ENCODE measurements around the gene HOXA5. TPM values are rescaled to one million over a fixed set of nuclear protein-coding genes. Genes with fewer than 3 reads are reported as not detected.
A peak's percentile ranks its signal among the peaks of the same experiment; 100 is the strongest.

The HOXA5 gene
- total and polyA plus RNA-seq, 2 donors (not counting 1 experiment from before 2014, with no cell fraction given) = 18.3 to 35.6 TPM

DNA sequence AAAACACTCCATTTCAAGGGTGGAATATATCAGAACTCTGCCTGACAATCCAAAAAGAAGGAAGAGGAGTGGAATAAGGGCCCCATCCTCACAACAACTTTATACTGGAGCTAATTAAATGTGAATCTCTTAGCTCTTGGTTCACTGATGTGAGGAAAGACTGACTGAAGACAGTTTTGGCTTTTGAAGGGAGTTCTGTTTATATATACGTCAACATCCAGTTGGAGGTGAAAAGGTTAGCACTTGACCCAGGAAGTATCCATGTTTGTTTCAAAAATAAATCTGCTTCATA lies 50.7 kb downstream of the HOXA5 start:
- H3K27ac ChIP-seq (ENCODE audit: insufficient read depth, low read length) = no peak overlapping the region

DNA sequence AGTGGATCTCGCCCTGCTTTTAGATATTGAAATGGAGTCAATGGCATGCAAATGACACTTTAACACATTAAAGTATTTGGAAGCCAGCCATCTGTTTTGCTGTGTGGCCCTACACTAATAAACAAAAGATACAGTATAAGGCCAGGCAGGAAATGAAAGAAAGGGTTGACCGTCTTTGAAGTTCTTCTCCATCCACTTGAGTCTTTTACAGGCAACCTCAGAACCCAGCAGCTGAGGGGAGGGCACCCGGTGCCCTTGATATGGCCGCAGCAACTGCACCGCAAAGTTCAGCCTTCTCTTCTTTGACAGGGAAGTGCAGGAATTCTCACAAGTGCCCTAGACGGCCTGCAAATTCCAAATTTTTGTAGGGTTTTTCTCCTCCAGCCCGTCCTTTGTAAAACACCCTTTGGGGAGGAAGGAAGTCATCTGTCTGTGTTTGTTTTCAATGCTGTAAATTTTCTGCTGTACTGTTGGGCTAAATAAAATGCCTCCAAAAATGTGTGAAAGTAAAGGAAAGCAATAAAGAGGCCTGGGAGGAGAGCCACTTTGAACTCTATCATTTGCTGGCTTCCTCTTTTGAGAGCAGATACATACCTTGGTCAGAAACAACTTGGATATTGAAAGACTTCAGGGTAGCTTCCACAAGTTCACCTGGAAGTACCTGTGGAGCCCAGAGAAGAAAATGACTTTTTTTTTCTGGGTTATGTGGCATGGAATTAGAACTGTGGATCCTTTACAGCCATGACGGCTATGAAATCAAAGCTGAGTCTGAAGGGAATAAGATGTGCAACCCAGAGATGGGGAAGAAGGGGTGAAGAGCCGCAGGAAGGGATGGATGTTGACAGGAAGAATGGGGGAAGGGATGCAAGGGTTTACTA lies 51.3 kb downstream of the HOXA5 start:
- H3K27ac ChIP-seq (ENCODE audit: insufficient read depth, low read length) = no peak overlapping the region
- no peak overlapping the region for H3K4me2 ChIP-seq (ENCODE audit: extremely low read depth, insufficient read depth, low read length)
- no peaks in the 10 kb centered on the region for H3K36me3 ChIP-seq (ENCODE audit: control insufficient read depth, insufficient read depth, low read length)
- H3K9ac ChIP-seq (ENCODE audit: insufficient read depth, low read length) = no peak overlapping the region
- TF ChIP-seq EZH2 (IDR thresholded peaks at IDR 0.05; ENCODE audit: low read length, missing control alignments) = no peak
- TF ChIP-seq, protein P1, sequence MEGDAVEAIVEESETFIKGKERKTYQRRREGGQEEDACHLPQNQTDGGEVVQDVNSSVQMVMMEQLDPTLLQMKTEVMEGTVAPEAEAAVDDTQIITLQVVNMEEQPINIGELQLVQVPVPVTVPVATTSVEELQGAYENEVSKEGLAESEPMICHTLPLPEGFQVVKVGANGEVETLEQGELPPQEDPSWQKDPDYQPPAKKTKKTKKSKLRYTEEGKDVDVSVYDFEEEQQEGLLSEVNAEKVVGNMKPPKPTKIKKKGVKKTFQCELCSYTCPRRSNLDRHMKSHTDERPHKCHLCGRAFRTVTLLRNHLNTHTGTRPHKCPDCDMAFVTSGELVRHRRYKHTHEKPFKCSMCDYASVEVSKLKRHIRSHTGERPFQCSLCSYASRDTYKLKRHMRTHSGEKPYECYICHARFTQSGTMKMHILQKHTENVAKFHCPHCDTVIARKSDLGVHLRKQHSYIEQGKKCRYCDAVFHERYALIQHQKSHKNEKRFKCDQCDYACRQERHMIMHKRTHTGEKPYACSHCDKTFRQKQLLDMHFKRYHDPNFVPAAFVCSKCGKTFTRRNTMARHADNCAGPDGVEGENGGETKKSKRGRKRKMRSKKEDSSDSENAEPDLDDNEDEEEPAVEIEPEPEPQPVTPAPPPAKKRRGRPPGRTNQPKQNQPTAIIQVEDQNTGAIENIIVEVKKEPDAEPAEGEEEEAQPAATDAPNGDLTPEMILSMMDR (conservative IDR thresholded peaks at IDR 0.05 in 1 of 2, IDR thresholded peaks at IDR 0.05 in 1 of 2; ENCODE audit: low read depth in 1 of 2, low read length in 2 of 2) = no peak
- no peak overlapping the region for H3K4me3 ChIP-seq (replicated peaks in 1 of 4; ENCODE audit: control extremely low read depth in 1 of 4, insufficient read depth in 1 of 4, low read depth in 3 of 4, low read length in 4 of 4)
- H3K79me2 ChIP-seq (ENCODE audit: control insufficient read depth, insufficient read depth, low read length) = peaks cover 10% of the 10 kb centered on the region
- no peak overlapping the region for H2AFZ ChIP-seq (ENCODE audit: low read length)
- no peaks in the 10 kb centered on the region for H3K9me3 ChIP-seq (ENCODE audit: control insufficient read depth, insufficient read depth, low read depth, low read length)
- no peaks in the 10 kb centered on the region for H3K4me1 ChIP-seq (ENCODE audit: control insufficient read depth, extremely low read depth, insufficient read depth, low read length)
- no peaks in the 10 kb centered on the region for H4K20me1 ChIP-seq (ENCODE audit: control insufficient read depth, extremely low read depth, insufficient read depth, low read length)
- H3K27me3 ChIP-seq (ENCODE audit: control insufficient read depth, insufficient read depth, low read length) = peaks cover 4% of the 10 kb centered on the region
- no peak for DNase-seq (ENCODE audit: low read depth in 2 of 2)

More for the DNA sequence above, 50.7 kb downstream of the HOXA5 start:
- H3K27me3 ChIP-seq (ENCODE audit: control insufficient read depth, insufficient read depth, low read length) = peaks cover 4% of the 10 kb centered on the region
- no peak overlapping the region for H2AFZ ChIP-seq (ENCODE audit: low read length)
- DNase-seq (ENCODE audit: low read depth in 2 of 2) = peak in 1 of 2 donors; percentile 34
- H4K20me1 ChIP-seq (ENCODE audit: control insufficient read depth, extremely low read depth, insufficient read depth, low read length) = no peaks in the 10 kb centered on the region
- no peaks in the 10 kb centered on the region for H3K36me3 ChIP-seq (ENCODE audit: control insufficient read depth, insufficient read depth, low read length)
- no peaks in the 10 kb centered on the region for H3K4me1 ChIP-seq (ENCODE audit: control insufficient read depth, extremely low read depth, insufficient read depth, low read length)
- H3K9me3 ChIP-seq (ENCODE audit: control insufficient read depth, insufficient read depth, low read depth, low read length) = no peaks in the 10 kb centered on the region
- peaks cover 16% of the 10 kb centered on the region for H3K79me2 ChIP-seq (ENCODE audit: control insufficient read depth, insufficient read depth, low read length)
- TF ChIP-seq EZH2 (IDR thresholded peaks at IDR 0.05; ENCODE audit: low read length, missing control alignments) = no peak
- TF ChIP-seq, protein P1 (conservative IDR thresholded peaks at IDR 0.05 in 1 of 2, IDR thresholded peaks at IDR 0.05 in 1 of 2; ENCODE audit: low read depth in 1 of 2, low read length in 2 of 2) = no peak
- no peak overlapping the region for H3K4me3 ChIP-seq (replicated peaks in 1 of 4; ENCODE audit: control extremely low read depth in 1 of 4, insufficient read depth in 1 of 4, low read depth in 3 of 4, low read length in 4 of 4)
- no peak overlapping the region for H3K9ac ChIP-seq (ENCODE audit: insufficient read depth, low read length)
- H3K4me2 ChIP-seq (ENCODE audit: extremely low read depth, insufficient read depth, low read length) = no peak overlapping the region

DNA sequence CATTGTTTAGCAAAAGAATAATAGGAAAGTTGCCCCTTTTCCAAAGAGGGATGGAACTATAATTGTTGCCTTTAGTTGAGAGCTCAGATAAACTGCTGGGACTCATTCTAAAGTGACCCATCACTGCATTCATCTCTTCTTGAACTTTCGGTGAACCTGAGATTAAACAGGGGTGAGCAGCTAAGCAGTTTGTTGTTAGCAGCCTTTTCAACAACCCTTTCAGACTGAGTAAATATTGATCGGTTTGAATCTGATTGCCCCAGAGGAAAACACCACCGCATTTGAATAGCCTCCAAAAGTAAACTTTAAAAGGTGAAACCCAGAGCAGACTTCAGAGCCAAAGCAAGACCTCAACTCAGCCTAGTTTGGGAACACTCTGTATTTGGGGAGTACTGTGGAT lies 52.4 kb downstream of the HOXA5 start:
- no peaks in the 10 kb centered on the region for H3K4me1 ChIP-seq (ENCODE audit: control insufficient read depth, extremely low read depth, insufficient read depth, low read length)
- H3K4me2 ChIP-seq (ENCODE audit: extremely low read depth, insufficient read depth, low read length) = no peak overlapping the region
- no peak overlapping the region for H3K9ac ChIP-seq (ENCODE audit: insufficient read depth, low read length)
- no peaks in the 10 kb centered on the region for H3K79me2 ChIP-seq (ENCODE audit: control insufficient read depth, insufficient read depth, low read length)
- H3K27ac ChIP-seq (ENCODE audit: insufficient read depth, low read length) = no peak overlapping the region
- no peaks in the 10 kb centered on the region for H3K36me3 ChIP-seq (ENCODE audit: control insufficient read depth, insufficient read depth, low read length)
- H3K9me3 ChIP-seq (ENCODE audit: control insufficient read depth, insufficient read depth, low read depth, low read length) = no peaks in the 10 kb centered on the region
- H4K20me1 ChIP-seq (ENCODE audit: control insufficient read depth, extremely low read depth, insufficient read depth, low read length) = no peaks in the 10 kb centered on the region
- no peak overlapping the region for H2AFZ ChIP-seq (ENCODE audit: low read length)
- no peak for DNase-seq (ENCODE audit: low read depth in 2 of 2)
- peaks cover 4% of the 10 kb centered on the region for H3K27me3 ChIP-seq (ENCODE audit: control insufficient read depth, insufficient read depth, low read length)
- TF ChIP-seq, protein P1 (conservative IDR thresholded peaks at IDR 0.05 in 1 of 2, IDR thresholded peaks at IDR 0.05 in 1 of 2; ENCODE audit: low read depth in 1 of 2, low read length in 2 of 2) = no peak
- TF ChIP-seq EZH2 (IDR thresholded peaks at IDR 0.05; ENCODE audit: low read length, missing control alignments) = no peak
- no peak overlapping the region for H3K4me3 ChIP-seq (replicated peaks in 1 of 4; ENCODE audit: control extremely low read depth in 1 of 4, insufficient read depth in 1 of 4, low read depth in 3 of 4, low read length in 4 of 4)

Other genes with a start within 250 kb of the HOXA5 start
- gene HOXA1, start 47.7 kb downstream of the HOXA5 start, total RNA-seq = 0.50 and 0.51 TPM in 2 replicates
- gene HOXA1, start 47.7 kb downstream of the HOXA5 start, polyA plus RNA-seq = 0.58 and 0.83 TPM in 2 replicates
- gene HOXA2, start 41.0 kb downstream of the HOXA5 start, total RNA-seq = 1.0 and 1.3 TPM in 2 replicates
- gene HOXA2, start 41.0 kb downstream of the HOXA5 start, polyA plus RNA-seq = 2.3 and 2.6 TPM in 2 replicates
- gene HOXA4, start 12.9 kb downstream of the HOXA5 start, total RNA-seq = 0.33 and 0.51 TPM in 2 replicates
- gene HOXA4, start 12.9 kb downstream of the HOXA5 start, polyA plus RNA-seq = 2.4 and 3.6 TPM in 2 replicates
- gene HOXA6, start 4.1 kb upstream of the HOXA5 start, total RNA-seq = 3.6 and 4.4 TPM in 2 replicates
- 0.70 and 1.2 TPM in 2 replicates for gene HOXA6, start 4.1 kb upstream of the HOXA5 start, polyA plus RNA-seq
- 1.5 TPM in 2 replicates for gene HOXA3, start 8.9 kb upstream of the HOXA5 start, total RNA-seq
- 0.44 and 0.68 TPM in 2 replicates for gene HOXA3, start 8.9 kb upstream of the HOXA5 start, polyA plus RNA-seq
- 1.0 and 1.2 TPM in 2 replicates for gene HOXA7, start 13.0 kb upstream of the HOXA5 start, total RNA-seq
- 5.3 and 5.9 TPM in 2 replicates for gene HOXA7, start 13.0 kb upstream of the HOXA5 start, polyA plus RNA-seq
- gene HOXA9, start 21.9 kb upstream of the HOXA5 start, total RNA-seq = under 0.01 TPM in 1 of 2 replicates, not detected in the other
- 0.08 and 0.11 TPM in 2 replicates for gene HOXA9, start 21.9 kb upstream of the HOXA5 start, polyA plus RNA-seq
- under 0.01 and 0.17 TPM in 2 replicates for gene HOXA10, start 30.6 kb upstream of the HOXA5 start, total RNA-seq
- 0.25 and 1.00 TPM in 2 replicates for gene HOXA10, start 30.6 kb upstream of the HOXA5 start, polyA plus RNA-seq
- not detected in 2 replicates for gene HOXA11, start 41.6 kb upstream of the HOXA5 start, total RNA-seq
- gene HOXA11, start 41.6 kb upstream of the HOXA5 start, polyA plus RNA-seq = 0.03 and 0.18 TPM in 2 replicates
- gene HOXA13, start 56.4 kb upstream of the HOXA5 start, total RNA-seq = not detected in 2 replicates
- not detected in 2 replicates for gene HOXA13, start 56.4 kb upstream of the HOXA5 start, polyA plus RNA-seq
- not detected in 2 replicates for gene EVX1, start 99.1 kb upstream of the HOXA5 start, total RNA-seq
- not detected in 2 replicates for gene EVX1, start 99.1 kb upstream of the HOXA5 start, polyA plus RNA-seq

Data from fibroblast of lung (primary cell).